HG03175 (cell line): Measurements from ENCODE around the gene ZCCHC14.
"Not testable (repeated sequence)": the region's sequence is repeated elsewhere in the genome, so short reads cannot be mapped to it uniquely, and the experiment has no call there.

ENCODE experiments used
- ATAC-seq: cut with Tn5 transposase; IDR thresholded peaks from one replicate; pipeline ENCODE4 v1.9.1; 2021; ENCODE audit warnings: mild to moderate bottlenecking, moderate library complexity; ENCODE audit not compliant: unreplicated experiment

Gene ZCCHC14

DNA sequence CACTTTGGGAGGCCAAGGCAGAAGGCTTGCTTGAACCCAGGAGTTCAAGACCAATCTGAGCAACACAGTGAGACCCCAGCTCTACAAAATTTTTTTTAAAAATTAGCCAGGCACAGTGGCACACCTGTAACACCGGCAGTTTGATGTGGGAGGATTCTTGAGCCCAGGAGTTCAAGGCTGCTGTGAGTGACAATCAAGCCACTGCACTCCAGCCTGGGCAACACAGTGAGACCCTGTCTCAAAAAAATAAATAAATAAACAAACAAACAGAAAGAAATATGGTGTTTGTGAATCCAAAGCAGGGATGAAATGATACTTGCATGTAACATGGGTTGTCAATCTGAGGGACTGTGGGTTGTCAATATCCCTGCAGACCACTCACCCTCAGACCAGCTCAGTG lies 125.9 kb downstream of the ZCCHC14 start:
- ATAC-seq = no peak

DNA sequence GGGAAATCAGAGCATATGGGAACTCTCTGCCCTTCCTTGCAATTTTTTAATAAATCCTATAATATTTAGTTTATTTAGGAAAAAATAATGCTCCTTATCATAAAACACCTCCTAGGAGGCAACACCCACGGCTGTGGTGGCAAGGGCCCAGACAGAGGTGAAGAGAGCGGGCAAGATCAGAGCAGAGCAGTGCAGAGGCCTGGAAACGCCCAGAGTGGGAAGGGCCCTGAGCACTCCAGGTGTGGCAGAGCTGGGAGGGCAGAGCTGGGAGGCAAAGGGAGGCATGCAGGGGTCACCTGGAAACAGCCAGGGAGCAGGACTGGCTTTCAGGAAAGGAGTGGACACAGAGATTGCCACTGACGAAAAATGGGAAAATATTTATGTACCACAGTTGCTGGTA lies 126.5 kb downstream of the ZCCHC14 start:
- no peak for ATAC-seq

DNA sequence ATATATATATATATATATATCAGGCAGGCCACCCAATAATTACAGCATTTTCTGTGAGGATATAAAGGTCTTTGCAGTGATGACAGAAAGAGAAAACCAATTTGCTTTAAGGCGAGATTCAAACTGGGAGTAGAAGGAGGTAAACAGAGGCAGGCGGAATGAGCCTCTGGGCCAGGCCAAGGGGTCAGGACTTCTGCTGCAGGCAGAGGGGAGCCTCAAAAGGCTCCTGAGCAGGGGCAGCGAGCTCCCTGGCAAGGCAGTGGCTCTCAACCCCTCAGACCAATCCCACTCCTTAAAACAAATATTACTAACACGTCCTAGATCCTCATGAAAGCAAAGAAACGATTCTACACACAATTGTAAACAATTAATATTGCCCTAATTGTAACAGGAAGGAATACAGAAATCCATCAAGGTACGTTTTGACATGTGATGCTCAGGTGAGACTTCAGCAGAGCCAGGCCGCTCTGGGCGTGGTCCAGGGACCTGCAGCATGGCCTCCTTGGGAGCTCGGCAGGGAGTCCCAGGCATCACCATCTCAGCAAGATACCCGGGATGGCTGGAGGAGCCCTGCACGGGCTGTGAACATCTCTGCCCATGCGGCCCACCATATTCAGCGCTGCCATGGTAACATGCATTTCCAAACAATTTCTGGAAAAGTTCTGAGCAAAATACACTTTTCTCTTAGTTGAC lies 127.7 kb downstream of the ZCCHC14 start:
- ATAC-seq = no peak

DNA sequence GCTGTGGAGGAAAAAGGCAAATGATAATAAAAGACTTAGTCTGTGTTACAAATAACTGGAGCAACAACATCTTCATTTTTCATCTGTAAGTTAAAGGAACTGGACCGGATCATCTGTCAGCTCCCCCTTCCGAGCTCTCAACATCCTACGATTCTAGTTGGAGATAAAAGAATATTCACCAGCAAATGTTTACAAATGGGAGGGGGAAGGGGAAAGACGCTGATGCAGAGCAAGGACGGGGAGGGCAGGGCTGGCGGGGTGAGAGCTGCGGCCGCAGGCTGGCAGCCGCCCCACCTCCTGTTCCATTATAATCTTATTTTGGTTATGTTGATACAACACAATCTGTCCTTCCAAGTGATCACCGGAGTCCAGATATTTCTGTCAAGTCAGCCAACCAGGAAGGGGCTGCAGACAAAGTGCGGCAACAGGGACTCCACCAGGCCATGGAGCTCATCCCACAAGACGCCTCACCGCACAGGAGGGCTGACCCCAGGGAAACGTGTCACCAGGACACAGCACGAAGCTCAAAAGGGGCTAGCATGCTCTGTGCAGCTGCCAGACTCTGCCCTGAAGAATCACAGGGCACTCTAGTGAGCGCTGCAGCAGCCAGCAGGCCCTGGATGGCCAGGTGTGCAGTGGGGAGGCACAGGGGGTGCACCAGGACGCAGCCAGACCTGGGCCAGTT lies 128.9 kb downstream of the ZCCHC14 start:
- no peak for ATAC-seq

DNA sequence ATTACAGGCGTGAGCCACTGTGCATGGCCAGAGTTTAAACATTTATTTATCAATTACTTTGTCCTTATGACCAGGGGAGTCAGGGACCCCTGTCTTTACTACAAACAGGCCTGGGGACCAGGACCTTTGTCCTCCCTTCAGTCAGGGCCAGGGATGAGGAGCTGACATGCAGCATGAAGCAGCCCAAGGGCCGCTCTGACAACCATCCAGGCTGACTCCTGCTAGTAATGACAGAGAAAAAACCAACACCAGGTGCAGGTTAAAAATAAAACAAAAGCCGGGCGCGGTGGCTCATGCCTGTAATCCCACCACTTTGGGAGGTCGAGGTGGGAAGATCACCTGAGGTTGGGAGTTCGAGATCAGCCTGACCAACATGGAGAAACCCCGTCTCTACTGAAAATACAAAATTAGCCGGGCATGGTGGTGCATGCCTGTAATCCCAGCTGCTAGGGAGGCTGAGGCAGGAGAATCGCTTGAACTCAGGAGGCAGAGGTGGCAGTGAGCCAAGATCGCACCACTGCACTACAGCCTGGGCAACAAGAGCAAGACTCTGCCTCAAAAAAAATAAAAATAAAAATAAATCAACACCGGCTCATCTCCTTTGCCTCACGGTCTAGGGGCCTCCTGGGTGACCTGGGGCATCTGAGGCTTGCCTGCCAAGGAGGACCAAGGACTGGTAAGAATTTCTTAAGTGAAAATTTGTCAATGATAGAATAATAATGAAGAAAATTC lies 129.8 kb downstream of the ZCCHC14 start:
- not testable (repeated sequence) for ATAC-seq

DNA sequence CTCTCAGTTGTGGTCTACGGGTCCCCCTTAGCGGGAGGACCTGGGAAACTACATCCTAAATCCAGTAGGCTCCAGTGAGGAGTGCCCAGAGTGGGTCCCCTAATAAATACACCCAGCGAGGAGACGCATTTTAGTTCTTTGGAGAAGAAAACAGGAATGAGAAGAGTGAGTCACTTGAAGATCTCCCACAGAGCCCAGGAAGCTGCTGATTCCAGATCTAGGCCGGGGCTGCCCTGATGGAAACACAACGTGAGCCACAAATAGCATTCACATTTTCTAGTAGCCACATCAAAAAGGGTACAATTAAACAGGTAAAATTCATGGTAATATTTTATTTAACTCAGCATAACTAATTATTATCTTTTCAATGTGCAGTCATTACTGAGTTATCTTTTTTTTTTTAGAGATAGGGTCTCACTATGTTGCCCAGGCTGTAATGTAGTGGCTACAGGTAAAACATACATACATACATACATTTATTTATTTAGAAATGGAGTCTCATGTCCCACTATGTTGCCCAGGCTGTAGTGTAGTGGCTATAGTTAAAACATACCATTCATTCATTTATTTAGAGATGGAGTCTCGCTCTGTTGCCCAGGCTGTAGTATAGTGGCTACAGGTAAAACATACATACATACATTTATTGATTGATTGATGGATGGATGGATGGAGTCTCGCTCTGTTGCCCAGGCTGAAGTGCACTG lies 130.8 kb downstream of the ZCCHC14 start:
- ATAC-seq = no peak

DNA sequence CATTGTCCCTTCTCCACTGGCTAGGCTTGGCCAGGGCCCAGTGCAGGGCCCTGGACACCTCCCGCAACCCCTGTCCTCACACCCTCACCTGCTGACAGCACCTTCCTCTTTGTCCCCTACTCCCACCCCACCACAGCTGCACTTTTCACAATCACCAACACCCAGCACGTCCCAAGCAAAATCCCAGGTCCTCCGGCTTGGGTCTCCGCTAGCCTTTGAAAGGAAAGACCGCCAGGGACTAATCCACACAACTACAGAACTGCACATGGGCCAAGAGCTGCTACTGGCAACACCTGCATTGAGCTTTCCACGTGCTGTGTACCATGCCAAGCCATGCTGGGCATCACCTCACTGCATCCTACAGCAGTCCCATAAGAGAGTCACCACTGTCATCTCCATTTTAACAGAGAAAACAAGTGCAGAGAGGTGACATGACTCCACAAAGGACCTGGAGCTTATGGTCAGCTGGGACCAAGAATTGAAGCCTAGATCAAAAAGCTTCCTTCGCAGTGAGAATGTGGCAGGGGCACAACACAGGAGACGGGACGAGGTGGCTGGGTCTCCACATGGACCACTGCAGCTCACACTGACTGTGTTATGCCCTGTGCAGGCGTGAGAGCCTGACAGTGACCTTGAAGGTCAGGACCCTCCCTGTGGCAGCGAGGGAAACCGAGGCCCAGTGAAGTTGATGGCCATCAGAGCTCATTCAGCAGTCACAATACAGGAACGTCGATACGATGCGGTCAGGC lies 131.8 kb downstream of the ZCCHC14 start:
- no peak for ATAC-seq

DNA sequence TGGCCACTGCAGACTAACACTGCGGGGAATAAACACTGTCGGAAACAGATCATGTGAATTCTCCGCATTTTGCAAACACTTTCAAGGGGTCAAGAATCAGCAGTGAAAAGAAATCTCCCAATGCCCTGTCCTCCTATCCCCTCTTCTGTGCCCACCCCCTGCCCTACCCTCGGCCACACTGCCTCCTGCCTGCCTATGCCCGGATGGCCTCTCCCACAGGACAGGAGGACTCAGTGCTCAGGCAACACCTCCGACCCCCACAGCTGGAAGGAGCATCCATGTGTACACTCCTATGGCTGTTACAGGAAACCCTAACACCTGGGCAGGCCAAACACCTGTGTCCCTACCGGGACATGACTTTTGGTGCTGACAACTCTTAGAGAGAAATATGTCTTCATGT lies 133.7 kb downstream of the ZCCHC14 start:
- no peak for ATAC-seq

DNA sequence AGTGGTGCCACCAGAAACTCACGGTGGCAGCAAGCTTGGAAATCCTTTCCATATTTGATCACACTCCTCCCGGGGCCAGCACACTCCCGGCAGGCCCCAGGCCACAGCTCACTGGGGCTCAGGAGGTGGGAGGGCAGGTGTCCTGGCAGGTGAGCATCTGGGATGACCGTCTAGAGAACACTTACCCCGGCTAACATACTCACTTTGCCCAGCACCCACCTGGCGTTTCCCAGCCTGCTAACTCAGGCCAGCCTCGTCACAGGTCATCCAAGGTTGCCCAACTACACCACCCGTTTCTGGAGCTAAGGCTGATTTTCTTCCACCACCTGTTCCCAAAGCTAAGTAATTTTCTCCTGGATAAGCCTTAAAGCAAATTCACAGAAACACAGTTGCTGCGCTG lies 134.1 kb downstream of the ZCCHC14 start:
- no peak for ATAC-seq

DNA sequence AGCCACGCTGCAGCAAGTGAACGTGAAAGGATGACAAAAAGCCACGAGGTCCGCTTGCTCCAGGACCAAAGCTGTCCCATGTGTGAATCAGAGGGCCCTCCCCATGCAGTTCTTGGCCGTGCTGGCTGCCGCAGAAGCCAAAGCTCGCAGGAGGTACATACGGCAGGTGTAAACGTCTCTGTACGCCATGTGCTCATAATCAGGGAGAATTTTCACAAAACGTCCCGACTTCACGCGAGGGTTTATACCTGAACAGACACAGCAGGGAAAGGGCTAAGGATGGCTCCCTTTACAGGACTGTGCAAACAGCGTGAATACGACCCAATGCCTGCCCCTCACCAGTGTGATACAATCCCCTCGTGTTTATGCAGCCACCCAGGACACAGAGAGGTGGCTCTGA lies 134.6 kb downstream of the ZCCHC14 start:
- no peak for ATAC-seq

DNA sequence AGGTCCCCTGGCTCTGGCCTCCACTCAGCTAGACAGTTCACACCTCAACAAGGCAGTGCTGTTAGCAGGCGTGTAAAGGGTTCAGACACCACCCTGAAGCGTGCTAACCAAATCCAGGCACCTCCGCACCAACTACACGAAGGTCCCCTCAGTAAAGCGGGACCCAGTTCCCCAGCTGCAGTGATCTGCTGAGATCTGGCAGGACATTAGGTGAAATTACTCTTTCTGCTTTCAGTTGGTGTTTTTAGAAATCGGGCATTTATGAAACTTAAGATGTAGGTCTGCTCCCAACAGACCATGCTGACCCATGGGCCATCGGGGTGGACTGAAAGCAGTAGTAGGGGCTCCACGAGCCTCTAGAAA lies 136.4 kb downstream of the ZCCHC14 start:
- ATAC-seq = no peak
